GM20000 (cell line): ENCODE measurements around the gene TERT.

Experiments
- DNase-seq: peaks from one replicate; pipeline ENCODE4 v3.0.0; 2012; ENCODE audit warnings: low spot score
- CTCF ChIP-seq: IDR thresholded peaks from 2 replicates; pipeline ENCODE4 v1.5.1; 2012; ENCODE audit warnings: mild to moderate bottlenecking, control low read depth; ENCODE audit errors: extremely low read depth, missing control alignments

Gene TERT

GRCh38 chr5:1217596-1218206, 77.2 kb downstream of the TERT start:
- no peak for TF ChIP-seq CTCF
- no peak for DNase-seq

GRCh38 chr5:1216918-1217295, 78.0 kb downstream of the TERT start:
- DNase-seq: no peak
- no peak for TF ChIP-seq CTCF

GRCh38 chr5:1216211-1216917, 78.5 kb downstream of the TERT start:
- TF ChIP-seq CTCF: no peak

GRCh38 chr5:1215320-1216096, 79.4 kb downstream of the TERT start:
- DNase-seq: no peak
- TF ChIP-seq CTCF: no peak

More at GRCh38 chr5:1216211-1216917, 78.5 kb downstream of the TERT start:
- no peak for DNase-seq

- TF ChIP-seq CTCF: no peak
- no peak for DNase-seq
These were observed 80.0 kb downstream of the TERT start for GRCh38 chr5:1214936-1215220.

GRCh38 chr5:1214163-1214935, 80.5 kb downstream of the TERT start:
- TF ChIP-seq CTCF: no peak
- DNase-seq: no peak
